ENCODE data around the gene SPATA13.

Gene SPATA13

DNA sequence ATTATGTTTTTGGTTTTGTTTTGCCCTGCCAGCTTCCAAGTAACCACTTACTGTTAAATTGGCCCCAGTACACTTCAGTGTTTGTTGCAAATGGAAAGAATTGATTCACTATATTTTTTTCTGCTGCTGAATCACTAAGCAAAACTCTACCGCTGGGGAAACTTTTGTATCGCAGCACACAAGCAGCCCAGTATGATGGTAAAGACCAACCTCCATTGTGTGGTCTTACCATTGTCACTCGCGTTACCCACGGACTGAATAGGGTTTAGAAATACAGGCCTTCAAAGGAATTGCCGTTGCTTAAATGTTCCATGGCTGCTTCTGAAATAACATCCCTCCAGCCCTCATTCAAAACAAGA is 7.9 kb downstream of the SPATA13 start:
- no peak for DNase-seq

DNA sequence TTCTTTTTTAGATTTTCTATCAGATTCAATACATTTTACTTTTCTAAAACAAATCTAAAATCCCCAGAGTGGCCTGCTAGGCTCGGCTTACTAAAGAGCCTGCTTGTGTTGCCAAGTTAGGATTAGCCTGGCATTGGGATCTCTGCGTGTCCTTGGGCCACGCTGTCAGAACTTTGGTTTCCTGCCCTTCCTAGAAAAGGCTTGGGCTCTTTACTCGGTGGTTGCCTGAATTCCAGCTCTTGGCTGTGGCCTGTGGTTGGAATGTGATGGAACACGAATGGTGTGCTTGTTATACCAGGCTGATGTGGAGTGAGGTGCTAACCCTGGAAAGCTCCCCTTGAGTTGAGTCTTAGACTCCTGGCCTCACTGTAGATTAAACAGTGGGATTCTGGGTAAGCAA is 8.5 kb downstream of the SPATA13 start:
- no peak for DNase-seq

DNA sequence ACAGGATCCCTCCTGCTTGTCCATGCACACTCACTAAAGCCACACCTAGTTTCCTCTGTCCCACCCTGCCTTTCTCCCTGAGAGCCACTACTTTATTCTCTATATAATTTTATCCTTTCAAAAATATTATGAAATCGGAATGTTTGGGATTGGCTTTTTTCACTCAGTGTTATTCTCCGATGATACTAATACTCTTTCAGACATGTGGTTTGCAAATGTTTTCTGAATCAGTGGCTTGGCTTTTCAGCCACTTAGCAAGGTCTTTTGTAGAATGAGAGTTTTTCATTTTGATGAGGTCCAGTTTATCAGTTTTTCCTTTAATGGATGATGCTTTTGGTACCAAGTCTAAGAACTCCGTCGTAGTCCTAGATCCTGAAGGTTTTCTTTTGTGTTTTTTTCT is 11.6 kb downstream of the SPATA13 start:
- no peak for DNase-seq

DNA sequence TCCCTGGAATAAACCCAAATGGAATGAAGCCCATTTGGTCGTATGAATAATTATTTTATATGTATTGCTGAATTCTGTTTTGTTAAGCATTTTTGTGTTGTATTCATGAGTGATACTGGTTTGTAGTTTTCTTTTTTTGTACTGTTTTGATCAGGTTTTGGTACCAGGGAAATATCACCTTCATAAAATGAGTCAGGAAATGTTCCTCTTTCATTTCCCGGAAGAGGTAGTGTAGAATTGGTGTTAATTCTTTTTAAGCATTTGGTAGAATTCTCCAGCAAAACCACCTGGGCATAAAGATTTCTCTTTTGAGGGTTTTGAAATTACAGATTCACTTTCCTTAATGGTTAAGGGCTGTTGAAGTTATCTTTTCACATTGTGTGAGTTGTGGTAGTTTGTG is 13.3 kb downstream of the SPATA13 start:
- no peak for DNase-seq

DNA sequence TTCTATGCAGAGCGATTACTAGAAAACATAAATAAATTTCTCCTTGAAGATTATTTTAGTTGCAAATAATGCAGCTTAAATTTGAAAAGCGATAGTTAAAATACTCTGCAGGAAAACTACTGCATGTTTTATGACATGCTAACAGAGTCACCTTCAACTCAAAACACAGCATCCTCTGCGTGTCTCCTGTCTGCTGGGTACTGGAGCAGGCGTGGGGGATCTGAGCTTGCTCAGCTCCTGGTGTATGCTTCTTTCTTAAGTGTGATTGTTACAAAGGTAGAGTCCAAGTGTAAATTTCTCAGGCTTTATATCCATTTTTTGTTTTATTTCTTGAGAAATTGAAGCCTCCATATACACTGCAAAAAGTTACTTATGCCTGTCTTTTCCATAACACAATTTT is 15.3 kb downstream of the SPATA13 start:
- no peak for DNase-seq

DNA sequence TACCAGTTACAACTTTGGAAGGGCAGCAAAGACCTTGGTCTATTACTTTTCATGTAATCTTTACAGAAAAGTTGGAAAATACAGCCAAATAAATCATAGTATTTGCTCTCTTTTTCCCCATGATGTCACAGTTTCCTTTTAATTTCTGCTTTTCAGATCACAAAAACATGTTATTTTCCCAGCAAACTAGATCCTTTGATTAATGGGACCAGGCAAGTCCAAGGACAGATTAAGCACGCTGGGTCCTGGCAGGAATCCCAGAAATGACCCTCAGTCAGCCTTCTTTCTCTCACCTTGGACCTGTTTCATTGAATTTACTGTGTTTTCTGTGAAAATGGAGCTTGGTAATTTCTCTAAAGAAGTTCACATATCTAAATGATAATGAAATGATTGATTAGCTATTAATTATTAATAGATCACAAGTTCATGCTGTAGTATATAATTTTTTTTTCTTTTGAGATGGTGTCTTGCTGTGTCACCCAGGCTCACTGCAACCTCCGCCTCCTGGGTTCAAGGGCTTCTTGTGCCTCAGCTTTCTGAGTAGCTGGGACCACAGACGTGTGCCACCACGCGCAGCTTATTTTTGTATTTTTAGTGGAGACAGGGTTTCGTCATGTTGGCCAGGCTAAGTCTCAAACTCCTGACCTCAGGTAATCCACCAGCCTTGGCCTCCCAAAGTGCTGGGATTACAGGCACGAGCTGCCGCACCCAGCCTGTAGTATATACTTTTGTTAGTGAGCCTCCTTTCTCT is 16.0 kb downstream of the SPATA13 start:
- DNase-seq, result no peak

DNA sequence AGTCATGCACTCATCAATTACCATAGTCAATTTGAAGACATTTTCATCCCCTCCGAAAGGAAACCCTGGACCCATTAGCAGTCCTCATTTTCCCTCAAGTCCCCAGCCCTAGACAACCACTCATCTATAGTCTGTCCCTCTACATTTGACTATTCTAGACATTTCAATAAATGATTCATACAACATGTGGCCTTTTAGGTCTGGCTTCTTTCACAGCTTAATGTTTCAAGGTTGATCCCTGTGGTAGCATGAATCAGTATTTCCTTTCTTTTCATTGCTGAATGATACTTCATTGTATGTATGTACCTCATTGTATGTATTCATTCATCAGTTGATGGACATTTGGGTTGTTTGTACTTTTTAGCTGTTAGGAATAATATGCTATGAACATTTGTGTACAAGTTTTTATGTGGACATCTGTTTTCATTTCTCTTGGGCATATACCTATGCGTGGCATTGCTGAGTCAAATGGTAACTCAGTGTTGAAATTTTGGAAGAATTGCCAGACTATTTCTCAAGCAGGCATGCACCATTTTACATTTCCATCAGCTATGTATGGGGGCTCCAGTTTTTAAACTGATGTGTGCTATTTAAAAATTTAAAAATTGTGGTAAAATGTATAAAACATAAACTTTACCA is 18.4 kb downstream of the SPATA13 start:
- no peak for DNase-seq

DNA sequence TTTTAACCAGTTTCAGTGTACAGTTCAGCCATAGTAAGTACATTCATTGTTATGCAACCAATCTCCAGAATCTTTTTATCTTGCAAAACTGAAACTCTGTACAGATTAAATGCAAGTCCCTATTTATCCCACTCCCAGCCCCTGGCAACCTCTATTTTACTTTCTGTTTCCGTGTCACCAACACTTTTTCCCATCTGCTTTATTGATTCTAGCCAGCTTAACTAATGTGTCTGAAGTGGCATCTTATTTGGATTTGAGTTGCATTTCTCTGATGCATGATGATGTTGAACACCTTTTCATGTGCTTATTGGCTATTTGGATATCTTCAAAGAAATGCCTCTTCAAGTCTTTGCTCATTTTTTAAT is 18.9 kb downstream of the SPATA13 start:
- DNase-seq, result no peak

DNA sequence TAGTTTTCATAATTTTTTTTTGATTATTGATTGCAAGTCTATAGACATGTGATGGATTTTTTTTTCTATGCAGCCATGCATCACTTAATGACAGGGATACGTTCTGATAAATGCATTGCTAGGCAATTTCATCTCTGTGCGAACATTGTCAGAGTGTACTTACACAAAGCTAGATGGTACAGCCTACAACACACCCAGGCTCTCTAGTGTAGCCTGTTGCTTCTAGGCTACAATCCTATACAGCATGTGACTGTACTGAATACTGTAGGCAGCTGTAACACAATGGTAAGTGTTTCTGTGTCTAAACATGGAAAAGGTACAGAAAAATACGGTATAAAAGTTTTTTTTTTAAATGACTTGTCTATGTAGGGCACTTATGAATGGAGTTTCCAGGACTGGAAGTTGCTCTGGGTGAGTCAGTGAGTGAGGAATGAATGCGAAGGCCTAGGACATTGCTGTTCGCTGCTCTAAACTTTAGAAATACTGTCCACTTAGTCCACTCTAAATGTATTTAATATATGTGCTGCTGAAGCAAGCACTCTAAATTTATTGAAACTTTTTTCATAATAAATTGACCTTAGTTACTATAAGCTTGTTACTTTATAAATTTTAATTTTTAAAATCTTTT is 20.3 kb downstream of the SPATA13 start:
- DNase-seq, result no peak

DNA sequence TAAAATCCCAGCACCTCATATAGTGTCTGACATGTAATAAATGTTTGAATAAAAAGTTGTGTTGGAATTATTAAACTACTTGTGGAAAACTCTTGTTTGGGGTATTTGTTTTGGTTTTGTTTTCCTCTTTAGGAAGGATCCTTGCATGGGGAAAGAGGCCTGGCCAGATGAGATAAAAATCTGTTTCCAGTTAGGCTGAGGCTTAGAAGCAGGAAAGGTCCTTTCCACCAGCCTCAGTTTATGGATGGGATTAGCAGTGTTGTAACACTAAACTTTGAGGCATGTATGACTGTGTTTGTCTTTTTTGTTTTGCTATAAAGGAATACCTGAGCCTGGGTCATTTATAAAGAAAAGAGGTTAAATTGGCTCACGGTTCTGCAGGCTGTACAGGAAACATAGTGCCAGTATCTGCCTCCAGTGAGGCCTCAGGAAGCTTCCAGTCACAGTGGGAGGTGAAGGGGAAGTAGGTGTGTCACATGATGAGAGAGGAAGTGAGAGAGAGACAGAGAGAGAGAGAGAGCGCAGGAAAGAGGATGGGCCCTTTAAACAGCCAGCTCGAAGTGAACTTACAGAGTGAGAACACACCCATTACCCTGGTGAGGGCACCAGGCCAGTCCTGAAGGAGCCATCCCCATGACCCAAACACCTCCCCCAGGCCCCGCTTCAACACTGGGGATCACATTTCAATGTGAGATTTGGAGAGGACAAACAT is 21.6 kb downstream of the SPATA13 start:
- no peak for DNase-seq

DNA sequence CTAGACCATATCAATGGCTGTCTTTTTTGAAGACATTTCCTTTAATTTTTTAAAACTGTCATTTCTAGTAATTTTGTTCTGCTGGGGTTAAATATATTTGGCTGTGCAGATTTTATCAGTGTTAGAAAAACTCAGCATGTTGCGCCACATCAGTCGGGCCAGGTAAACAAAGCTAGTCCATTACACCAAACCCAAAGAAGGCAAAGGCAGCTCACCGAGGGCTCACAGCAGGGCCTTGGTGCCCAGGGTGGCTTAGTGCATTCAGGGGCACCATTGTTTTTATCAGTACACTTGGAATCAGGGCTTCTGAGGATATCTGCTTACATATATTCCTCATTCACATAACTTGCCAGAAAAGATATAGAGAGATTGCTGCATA is 22.2 kb downstream of the SPATA13 start:
- no peak for DNase-seq

DNA sequence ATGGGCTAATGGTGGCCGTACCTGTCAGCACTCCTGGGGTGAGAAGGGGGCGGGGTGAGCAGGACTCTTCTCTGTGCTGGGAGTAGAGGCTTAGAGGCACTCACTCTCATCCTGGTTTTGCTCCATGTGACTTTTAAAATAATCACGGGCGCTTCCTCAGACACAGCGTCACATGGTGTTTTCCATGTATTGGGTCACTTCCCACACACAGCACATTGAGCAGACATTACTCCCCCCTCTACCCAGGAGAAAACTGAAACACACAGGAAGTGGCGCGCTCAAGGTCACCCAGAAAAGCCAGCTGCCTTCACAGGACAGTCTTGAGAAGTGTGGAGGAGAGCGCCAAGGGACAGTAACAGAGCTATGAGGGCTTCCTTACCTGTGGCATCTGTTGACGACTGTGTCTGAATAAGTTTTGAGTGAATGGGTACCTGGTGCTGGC is 23.2 kb downstream of the SPATA13 start:
- DNase-seq, result no peak

DNA sequence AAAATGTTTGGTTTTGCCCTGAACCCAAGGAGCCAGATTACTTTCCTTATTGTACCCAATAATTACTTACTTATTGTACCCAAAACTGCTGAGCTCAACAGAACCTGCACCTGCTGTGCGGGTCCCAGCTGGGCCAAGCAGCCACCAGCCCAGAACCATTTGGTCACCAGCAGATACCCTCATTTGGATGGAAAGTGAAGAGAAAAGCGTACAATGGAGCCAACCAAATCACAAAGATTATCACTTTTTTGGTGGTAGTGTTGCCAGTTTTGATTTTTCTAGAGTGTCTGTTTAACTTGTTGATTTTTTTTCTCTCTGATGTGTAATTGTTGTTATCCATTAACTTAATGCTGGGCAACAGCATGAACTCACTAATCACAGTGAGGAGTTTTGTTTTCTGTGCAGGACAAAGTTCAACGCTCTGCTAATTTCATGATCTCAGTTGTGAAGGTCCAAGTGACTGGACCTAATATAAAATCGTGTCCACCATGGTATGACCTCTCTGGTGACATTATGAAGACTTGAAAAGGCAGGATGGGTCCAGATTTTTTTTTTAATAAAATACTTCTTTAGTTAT is 23.8 kb downstream of the SPATA13 start:
- no peak for DNase-seq

DNA sequence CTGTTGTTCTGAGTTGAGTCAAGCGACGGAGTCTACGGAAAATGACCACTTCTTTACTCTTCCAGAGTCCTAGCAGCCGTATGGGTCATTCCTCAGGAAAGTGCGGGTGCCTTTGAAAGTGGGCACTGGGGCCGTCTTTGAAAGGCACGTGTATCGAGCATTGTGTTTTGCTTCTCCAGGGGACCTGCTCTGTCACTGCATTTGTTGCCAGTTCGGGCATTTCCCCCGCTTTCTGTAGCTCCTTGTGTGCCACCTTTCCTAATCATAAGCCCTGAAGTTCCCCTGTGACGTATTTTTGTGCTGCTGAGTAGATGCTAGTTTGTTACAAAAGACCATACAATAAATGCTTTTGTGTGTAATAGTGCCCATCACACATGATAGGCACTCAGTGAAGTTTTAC is 24.4 kb downstream of the SPATA13 start:
- DNase-seq, result no peak

DNA sequence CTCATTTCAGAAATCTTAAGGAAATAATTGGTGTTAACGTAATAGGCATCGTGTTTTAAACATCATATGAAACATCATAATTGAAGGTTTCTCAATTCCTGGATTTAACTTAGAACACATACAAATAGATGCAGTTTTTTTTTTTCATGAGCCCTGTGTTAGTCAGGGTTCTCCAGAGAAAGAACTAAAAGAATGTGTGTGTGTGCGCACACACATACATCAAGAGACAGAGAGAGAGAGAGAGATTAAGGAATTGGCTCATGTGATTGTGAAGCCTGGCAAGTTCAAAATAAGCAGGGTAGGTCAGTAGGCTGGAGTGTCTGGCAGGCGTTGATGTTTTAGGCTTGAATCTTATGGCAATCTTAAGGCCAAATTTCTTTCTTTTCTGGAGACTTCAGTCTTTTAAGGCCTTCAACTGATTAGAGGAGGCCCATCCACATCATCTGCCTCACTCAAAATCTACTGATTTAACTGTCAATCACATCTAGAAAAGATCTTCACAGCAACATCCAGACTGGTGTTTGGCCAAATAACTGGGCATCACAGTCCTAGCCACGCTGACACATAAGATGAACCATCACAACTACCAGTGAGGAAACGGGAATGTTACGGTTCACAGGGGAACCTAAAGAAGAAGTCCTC is 25.2 kb downstream of the SPATA13 start:
- no peak for DNase-seq

DNA sequence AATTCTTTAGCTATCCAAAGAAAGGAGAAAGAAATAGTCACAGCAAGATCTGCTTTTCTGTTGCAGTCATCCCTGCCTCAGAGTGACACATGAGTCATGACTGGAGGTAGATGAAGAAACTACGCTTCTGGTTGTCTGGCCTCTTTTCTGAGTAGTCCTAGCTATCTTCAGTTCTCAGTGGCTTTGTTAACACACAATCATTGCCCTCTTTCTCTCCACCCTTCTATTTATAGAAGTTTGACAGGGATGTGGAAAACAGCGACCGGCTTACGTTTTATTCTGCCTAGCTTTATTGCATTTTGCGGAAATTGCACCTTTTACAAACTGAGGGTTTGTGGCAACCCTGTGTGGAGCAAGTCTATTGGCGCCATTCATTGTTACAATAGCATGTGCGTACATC is 26.7 kb downstream of the SPATA13 start:
- DNase-seq, result no peak

DNA sequence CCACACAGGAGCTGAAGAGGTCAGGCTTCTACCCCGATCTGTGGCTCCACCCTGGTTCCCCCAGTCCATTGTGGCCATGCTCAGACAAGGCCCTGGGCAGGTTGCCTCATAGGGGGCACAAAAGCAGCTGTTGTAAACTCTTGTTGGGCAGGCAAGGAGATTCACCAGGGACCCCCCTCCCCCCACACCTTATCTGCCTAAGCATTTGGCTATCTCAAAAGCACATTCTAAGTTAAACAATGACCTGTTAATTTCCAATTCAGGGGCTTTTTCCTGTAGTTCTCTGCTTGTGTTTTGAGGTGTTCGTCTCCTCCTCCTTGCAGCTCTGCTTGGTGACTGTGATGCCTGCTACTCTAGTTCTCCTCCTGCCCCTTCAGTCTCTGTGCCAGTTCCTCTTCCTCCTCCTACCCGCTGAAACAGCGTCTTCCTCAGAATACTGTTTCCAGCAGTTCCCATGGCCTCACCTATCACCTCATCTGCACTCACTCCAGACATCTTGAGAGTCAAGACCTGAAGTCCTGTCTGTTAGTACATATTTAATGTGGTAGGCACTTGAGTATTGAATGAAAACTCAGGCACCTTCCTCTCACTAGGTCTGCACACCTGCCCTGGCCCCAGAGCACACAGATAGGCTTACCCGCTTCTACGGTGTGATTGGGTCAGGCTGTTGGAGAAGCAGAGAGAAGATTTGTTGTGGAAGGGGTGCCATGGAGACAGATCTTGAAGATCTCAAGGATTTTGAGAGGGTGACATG is 31.7 kb downstream of the SPATA13 start:
- DNase-seq, result no peak

DNA sequence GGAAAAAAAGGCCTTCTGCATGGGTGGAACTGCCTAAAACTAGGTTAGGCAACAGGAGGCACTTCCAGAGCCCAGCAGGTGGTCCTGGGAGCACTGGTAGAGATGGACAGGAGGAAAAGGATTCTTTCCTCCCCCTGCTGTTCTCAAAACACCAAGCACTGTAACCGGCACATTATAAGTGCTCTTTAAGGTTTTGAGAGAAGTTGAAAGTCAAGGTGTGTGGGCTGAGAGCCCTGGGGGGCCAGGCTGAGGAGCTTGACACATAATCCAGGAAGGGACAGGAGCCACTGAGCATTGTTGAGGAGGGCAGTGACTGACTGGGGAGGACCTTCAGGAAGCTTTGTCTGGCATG is 32.3 kb downstream of the SPATA13 start:
- no peak for DNase-seq

DNA sequence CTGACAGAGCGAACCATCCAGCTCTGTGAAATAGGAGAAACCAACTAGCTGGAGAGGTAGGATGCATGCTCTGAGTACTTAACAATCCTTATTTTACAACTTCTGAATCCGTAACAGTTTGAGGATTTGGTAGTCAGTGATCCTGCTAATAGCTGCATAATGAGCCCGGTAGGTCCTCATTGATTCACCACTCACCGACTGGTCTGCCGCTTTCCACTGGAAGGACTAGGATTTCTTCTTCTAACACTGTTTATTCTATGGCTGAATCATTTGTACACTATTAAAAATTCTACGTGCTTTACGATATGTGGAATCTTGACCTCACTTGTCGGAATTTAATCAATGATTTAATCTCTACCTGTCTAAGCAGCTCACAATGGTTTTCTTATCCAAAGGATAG is 33.9 kb downstream of the SPATA13 start:
- no peak for DNase-seq

DNA sequence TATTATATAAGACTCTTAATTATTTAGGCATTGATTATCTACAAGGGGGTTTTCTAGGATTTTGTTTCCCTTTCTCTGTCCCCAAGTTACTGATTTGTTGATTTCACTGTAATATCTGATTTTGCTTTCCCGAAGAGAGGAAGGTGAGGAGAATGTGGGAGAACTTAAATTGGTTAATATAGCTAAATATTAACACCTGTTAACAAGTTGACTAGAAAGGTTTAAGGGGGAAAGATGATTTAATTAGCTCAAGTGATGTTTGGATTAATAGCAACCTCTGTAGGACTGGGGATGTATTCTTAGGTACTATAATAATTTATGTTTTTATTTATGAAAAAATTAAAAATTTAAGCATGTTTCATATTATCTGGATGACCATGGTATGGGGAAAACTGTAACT is 35.1 kb downstream of the SPATA13 start:
- no peak for DNase-seq

DNA sequence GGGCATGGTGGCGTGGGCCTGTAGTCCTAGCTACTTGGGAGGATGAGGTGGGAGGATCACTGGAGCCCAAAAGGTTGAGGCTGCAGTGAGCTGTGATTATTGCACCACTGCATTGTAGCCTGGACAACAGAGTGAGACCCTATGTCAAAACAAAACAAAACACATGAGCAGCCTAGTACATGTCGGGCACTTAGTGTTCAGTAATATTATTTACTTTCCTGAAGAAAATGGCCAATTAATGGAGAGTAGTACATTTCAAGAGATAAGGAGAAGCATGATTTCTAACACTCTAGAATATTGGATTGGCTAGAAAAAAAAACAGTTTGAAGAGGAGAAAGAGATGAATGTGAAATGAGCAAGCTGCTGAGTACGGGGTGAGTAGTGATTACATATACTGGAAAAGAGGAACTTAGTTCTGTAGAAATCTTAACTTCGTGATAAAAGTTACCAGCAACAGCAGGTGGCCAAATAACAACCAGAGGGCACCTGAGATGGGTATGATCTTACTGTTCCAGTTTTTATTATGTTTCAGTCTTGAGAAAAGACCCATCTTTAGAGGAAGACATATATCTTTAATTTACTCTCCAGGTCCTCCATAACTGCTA is 36.2 kb downstream of the SPATA13 start:
- DNase-seq, result no peak

DNA sequence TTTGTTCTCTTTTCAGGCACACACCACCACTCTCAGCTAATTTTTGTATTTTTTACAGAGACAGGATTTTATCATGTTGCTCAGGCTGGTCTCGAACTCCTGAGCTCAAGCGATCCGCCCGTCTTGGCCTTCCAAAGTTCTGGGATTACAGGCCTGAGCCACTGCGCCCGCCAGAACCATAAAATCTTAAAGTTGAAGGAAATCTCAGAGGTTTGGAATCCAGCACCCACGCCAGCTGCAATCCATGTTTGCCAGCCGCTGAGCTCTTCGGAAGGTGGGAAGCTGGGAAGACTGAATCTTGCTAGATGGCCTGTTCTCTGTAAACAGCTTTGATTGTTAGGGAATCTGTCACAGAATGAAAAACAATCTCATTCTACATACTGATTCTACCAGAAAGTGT is 38.5 kb downstream of the SPATA13 start:
- no peak for DNase-seq

All from NCI-H1436 treated with DMSO at 0.1 percent for 48 hours (cell line).